Heart left ventricle (tissue), 16 donors: ENCODE results near the gene GBA3. TPM values are rescaled to one million over a fixed set of nuclear protein-coding genes. Genes with fewer than 3 reads are reported as not detected.

ENCODE experiments used
- ATAC-seq, 4 donors: fragments of 200-7000 bp; cut with Tn5 transposase; one replicate each; pipeline ENCODE4 v1.9.1; 2020 to 2022; ENCODE audit warnings: moderate library complexity in 4 of 4, mild to moderate bottlenecking in 3 of 4, moderate number of reproducible peaks in 1 of 4
- DNase-seq, 5 donors: peaks; one replicate each; pipeline ENCODE4 v3.0.0-alpha.2; 2020
- H3K27ac ChIP-seq, 12 donors: fragments of 200-600 bp; sonication (generic) in 4 of 12; one replicate each; pipeline versions ENCODE4 v1.5.0 to v1.8.0; 2016 to 2022; ENCODE audit warnings: mild to moderate bottlenecking in 2 of 12
- H3K27me3 ChIP-seq, 9 donors: fragments of 200-600 bp; sonication (generic) in 2 of 9; one replicate each; pipeline versions ENCODE4 v1.5.1 to v1.8.0; 2016 to 2022; ENCODE audit warnings: mild to moderate bottlenecking in 3 of 9
- H3K36me3 ChIP-seq, 9 donors: fragments of 200-600 bp; sonication (generic) in 2 of 9; one replicate each; pipeline versions ENCODE4 v1.5.0 to v1.8.0; 2018 to 2022; ENCODE audit warnings: mild to moderate bottlenecking in 2 of 9
- H3K4me1 ChIP-seq, 12 donors: fragments of 200-600 bp; sonication (generic) in 4 of 12; one replicate each; pipeline versions ENCODE4 v1.5.0 to v1.8.0; 2016 to 2022; ENCODE audit warnings: mild to moderate bottlenecking in 3 of 12
- H3K4me3 ChIP-seq, 12 donors: fragments of 200-600 bp; sonication (generic) in 4 of 12; one replicate each; pipeline versions ENCODE4 v1.5.0 to v1.8.0; 2017 to 2022; ENCODE audit warnings: mild to moderate bottlenecking in 9 of 12, moderate library complexity in 4 of 12
- H3K9me3 ChIP-seq, 12 donors: fragments of 200-600 bp; sonication (generic) in 4 of 12; one replicate each; pipeline versions ENCODE4 v1.5.0 to v1.8.0; 2016 to 2022; ENCODE audit warnings: mild to moderate bottlenecking in 1 of 12
- CTCF ChIP-seq, 12 donors: fragments of 200-600 bp; sonication (generic) in 4 of 12; IDR thresholded peaks; one replicate each; pipeline versions ENCODE4 v1.5.0 to v1.8.0; 2018 to 2022; ENCODE audit warnings: antibody characterized with exemption in 12 of 12, mild to moderate bottlenecking in 5 of 12
- POLR2A ChIP-seq, 2 donors: fragments of 450-650 bp; IDR thresholded peaks; one replicate each; pipeline ENCODE4 v1.6.1; 2017; ENCODE audit warnings: antibody characterized with exemption in 2 of 2, mild to moderate bottlenecking in 2 of 2, moderate library complexity in 2 of 2
- WGBS, 4 donors: extraction: QIAGEN DNeasy Blood & Tissue Kit in 2 of 4; methylation state at CpG; one replicate each; pipeline versions ENCODE4 v1.1.5 to v1.1.7; 2013 to 2018; 5-methylcytosine and 5-hydroxymethylcytosine counted together
- intact Hi-C, 10 donors: fragments of 100-400 bp; cut with DNase I; formaldehyde crosslinking; loops; one replicate each; pipeline versions ENCODE4 v1.11.1 to v1.14.2; 2022
- polyA plus RNA-seq, 2 donors: library from polyadenylated mRNA; stranded (reverse); fragments of 200-250 nt; gene quantifications; one replicate each; pipeline ENCODE4 v1.2.3, GENCODE V29; 2013
- total RNA-seq, 9 donors: library from RNA; depleted of rRNA in 2 of 9; stranded (reverse); fragments of >200 nt in 2 of 9; fragmentation: NEBNext Ultra II Directional in 3 of 9; extraction: Animal tissue kit (Norgen Biotek cat#: 25700) in 3 of 9; gene quantifications; one replicate each; pipeline versions ENCODE4 v1.1.0 to v1.2.4, GENCODE V29; 2016 to 2023
- donor health status: ischemic (EF 13 %, LVEDD 7.1; RV severe dilation, severe dysfunction).
- donor health status: healthy with polysubstance abuse.
- donor health status: DM: no; HTN: yes; CAD: no.
- donor health status: DM: no; HTN: no; CAD: no.
- donor health status: ischemic (EF 25% LVEDD 6.9; RV normal size, moderate dysfunction).
- donor health status: ischemic (EF 25% LVEDD 5.7; RV mildly dilated, moderate dysfunction).
- donor health status: healthy.
- donor health status: DM: yes; HTN: yes; CAD: no.
- donor health status: ischemic (EF 35%, LVEDD 5.7; RV mildly dilated, moderate dysfunction).
- donor health status: nonischemic (EF 11% LVEDD 7.7; RV severe dilation, severe dysfunction).
- donor health status: DM: yes; HTN: yes; CAD: no.
- donor health status: PGD.
- donor health status: ischemic (EF 29% LVEDD 5.4; RV normal size, mild dysfunction).
- donor health status: nonischemic (EF 23%, LVEDD 6.1; RV moderate dilation, normal function).

The GBA3 gene
- total and polyA plus RNA-seq, 11 donors = 0.16 TPM; not detected in 10

GRCh38 chr4:22712105-22712504, 19.4 kb downstream of the GBA3 start:
- intact Hi-C loops = no loop called here
- WGBS, 4 donors = 64 to 76% (median 70%) methylated on average over 4 of the region's 4 CpGs

GRCh38 chr4:22712529-22712928, 19.8 kb downstream of the GBA3 start:
- no peaks in the 10 kb centered on the region for H3K4me1 ChIP-seq
- intact Hi-C loops = no loop called here
- DNase-seq (no peak), ATAC-seq (no peak)
- H3K27me3 ChIP-seq = no peaks in the 10 kb centered on the region
- no peak overlapping the region for H3K4me3 ChIP-seq
- H3K9me3 ChIP-seq = no peaks in the 10 kb centered on the region
- H3K27ac ChIP-seq = no peak overlapping the region
- H3K36me3 ChIP-seq = no peaks in the 10 kb centered on the region
- WGBS, 4 donors = 70 to 80% (median 71%) methylated on average over 7 of the region's 7 CpGs
- TF ChIP-seq CTCF (IDR thresholded peaks at IDR 0.05) (no peak), POLR2A (IDR thresholded peaks at IDR 0.05) (no peak)

More at GRCh38 chr4:22712105-22712504, 19.4 kb downstream of the GBA3 start:
- Histone ChIP-seq H3K4me1 (no peaks in the 10 kb centered on the region), H3K9me3 (no peaks in the 10 kb centered on the region), H3K27ac (no peak overlapping the region), H3K27me3 (no peaks in the 10 kb centered on the region), H3K4me3 (no peak overlapping the region), H3K36me3 (no peaks in the 10 kb centered on the region)
- ATAC-seq (no peak), DNase-seq (no peak)
- TF ChIP-seq CTCF (IDR thresholded peaks at IDR 0.05) (no peak), POLR2A (IDR thresholded peaks at IDR 0.05) (no peak)

- no peak for TF ChIP-seq POLR2A (IDR thresholded peaks at IDR 0.05)
- TF ChIP-seq CTCF (IDR thresholded peaks at IDR 0.05) = no peak
- no peak for DNase-seq
Observed at GRCh38 chr4:22713841-22714240, 21.1 kb downstream of the GBA3 start.

DNA sequence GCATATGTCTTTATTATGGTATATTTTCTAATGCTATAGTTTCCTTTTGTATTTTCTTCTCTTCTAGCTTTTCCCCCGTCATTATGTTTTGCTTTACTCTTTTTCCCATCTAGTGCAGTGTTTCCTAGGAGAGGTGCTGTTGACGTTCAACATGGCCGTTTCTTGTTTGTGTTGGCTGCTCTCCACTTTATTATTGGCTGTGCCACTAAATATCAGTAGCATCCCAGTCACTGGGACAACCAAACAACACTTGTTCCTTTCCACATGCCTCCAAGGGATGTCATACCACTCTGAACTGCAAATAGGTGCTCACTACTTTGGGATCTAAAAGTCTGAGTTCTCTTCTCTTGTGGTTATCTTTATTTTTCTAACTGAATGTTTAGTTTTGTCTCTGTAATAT, 26.5 kb downstream of the GBA3 start:
- Histone ChIP-seq H3K4me1 (no peaks in the 10 kb centered on the region), H3K27me3 (no peaks in the 10 kb centered on the region), H3K27ac (no peak overlapping the region), H3K9me3 (no peaks in the 10 kb centered on the region), H3K36me3 (no peaks in the 10 kb centered on the region), H3K4me3 (no peak overlapping the region)
- DNase-seq (no peak), ATAC-seq (no peak)
- intact Hi-C loops = no loop called here
- 56 to 65% (median 60%) methylated on average over 3 of the region's 3 CpGs for WGBS, 4 donors
- TF ChIP-seq CTCF (IDR thresholded peaks at IDR 0.05) (no peak), POLR2A (IDR thresholded peaks at IDR 0.05) (no peak)

More at GRCh38 chr4:22713841-22714240, 21.1 kb downstream of the GBA3 start:
- 73 to 84% (median 82%) methylated on average over 1 of the region's 1 CpG for WGBS, 4 donors
- intact Hi-C loops = no loop called here
- no peaks in the 10 kb centered on the region for H3K4me1 ChIP-seq
- H3K36me3 ChIP-seq = no peaks in the 10 kb centered on the region
- H3K9me3 ChIP-seq = no peaks in the 10 kb centered on the region
- H3K27me3 ChIP-seq = no peaks in the 10 kb centered on the region
- H3K27ac ChIP-seq = no peak overlapping the region
- no peak overlapping the region for H3K4me3 ChIP-seq
- ATAC-seq = no peak
